B cell (primary cell): ENCODE data around the gene FERD3L.

Experiments
- CTCF ChIP-seq: fragments of 200-600 bp; IDR thresholded peaks from one replicate; pipeline ENCODE4 v1.8.0; 2022; ENCODE audit warnings: antibody characterized with exemption, mild to moderate bottlenecking
- EZH2 ChIP-seq: IDR thresholded peaks from 2 replicates; pipeline ENCODE4 v1.6.1; 2012; ENCODE audit warnings: borderline replicate concordance, low read depth, mild to moderate bottlenecking, moderate library complexity, low read length; ENCODE audit not compliant: insufficient read depth, poor library complexity, severe bottlenecking

DNA sequence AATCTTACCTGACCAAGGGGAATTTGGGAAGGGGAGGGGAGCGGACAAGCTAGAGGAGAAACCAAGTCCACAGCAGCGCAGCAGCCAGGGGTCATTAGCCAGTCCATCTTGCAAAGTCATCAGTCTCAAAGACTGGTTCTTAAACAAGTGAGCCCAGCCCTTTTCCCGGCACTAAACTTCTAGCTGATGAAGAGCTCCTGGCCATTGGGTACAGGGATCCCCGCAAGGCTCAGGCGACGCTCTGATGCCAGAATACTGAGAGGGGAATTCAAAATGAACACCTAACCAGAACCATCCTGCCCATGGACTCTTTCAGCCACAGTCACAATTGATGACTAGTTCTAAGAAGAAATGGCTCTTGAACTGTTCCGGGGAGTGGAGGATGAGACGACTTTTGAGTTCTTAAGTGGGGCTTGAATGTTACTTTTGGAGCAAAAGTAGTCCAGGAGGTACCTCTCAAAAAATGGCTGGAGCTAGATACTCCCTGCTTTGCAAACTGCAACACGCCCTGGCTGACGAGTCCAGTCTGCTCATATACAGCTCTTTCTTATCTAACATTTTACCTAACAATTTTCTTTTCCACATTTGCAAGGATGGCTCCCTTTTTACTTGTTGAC lies 25.2 kb downstream of the FERD3L start:
- TF ChIP-seq CTCF (no peak), EZH2 (no peak)
